Lung microvascular endothelial cell (primary cell): ENCODE results near the gene ZNF878. TPM values are rescaled to one million over a fixed set of nuclear protein-coding genes. Genes with fewer than 3 reads are reported as not detected.
A peak's percentile ranks its signal among the peaks of the same experiment; 100 is the strongest.

Experiments
- DNase-seq, 2 donors: peaks; one replicate each; pipeline versions ENCODE4 v3.0.0 to v3.0.0-alpha.2; 2010; ENCODE audit warnings: low read depth in 2 of 2
- total RNA-seq: library from RNA; depleted of rRNA; stranded (reverse); fragments of >200 nt; gene quantifications from 2 replicates; pipeline ENCODE4 v1.2.1, GENCODE V29; 2014

Gene ZNF878
- total RNA-seq, 1 donor from 2014 or later = 0.40 TPM

GRCh38 chr19:12035220-12036172, 17.3 kb downstream of the ZNF878 start, which contains the start of gene ZNF433:
TSS of gene ZNF433 (minus strand) at chr19:12035679. CDS start at chr19:12035539, 140 bp downstream.
- DNase-seq = peak; percentile 71 to 80

- no peak for DNase-seq
These were observed 18.1 kb downstream of the ZNF878 start for GRCh38 chr19:12034620-12035019.

- DNase-seq = no peak
These were observed 18.6 kb downstream of the ZNF878 start for GRCh38 chr19:12034198-12034597.

- DNase-seq = no peak
These were observed 37.0 kb downstream of the ZNF878 start for GRCh38 chr19:12015753-12016116.

- DNase-seq = no peak
These were observed 37.6 kb downstream of the ZNF878 start for GRCh38 chr19:12015015-12015752.

- peak in 1 of 2 donors; percentile 8 for DNase-seq
These were observed 52.4 kb downstream of the ZNF878 start for GRCh38 chr19:12000152-12000981.

GRCh38 chr19:11995174-11995573, 57.6 kb downstream of the ZNF878 start:
- DNase-seq = no peak

Other genes with a start within 250 kb of the ZNF878 start
- 4.8 and 9.5 TPM in 2 replicates for gene ZNF440, start 238.7 kb downstream of the ZNF878 start, total RNA-seq
- gene ZNF439, start 204.2 kb downstream of the ZNF878 start, total RNA-seq = 0.22 and 2.8 TPM in 2 replicates
- 3.5 and 8.7 TPM in 2 replicates for gene ZNF69, start 165.2 kb downstream of the ZNF878 start, total RNA-seq
- 3.3 and 5.2 TPM in 2 replicates for gene ZNF700, start 127.9 kb downstream of the ZNF878 start, total RNA-seq
- 0.65 and 0.79 TPM in 2 replicates for gene ZNF763, start 87.9 kb downstream of the ZNF878 start, total RNA-seq
- gene ZNF433, start 17.3 kb downstream of the ZNF878 start, total RNA-seq = 2.0 TPM in 2 replicates
- 1.7 and 3.6 TPM in 2 replicates for gene ZNF844, start 11.8 kb upstream of the ZNF878 start, total RNA-seq
- 2.2 and 3.2 TPM in 2 replicates for gene ZNF20, start 87.4 kb upstream of the ZNF878 start, total RNA-seq
- gene ZNF625, start 103.8 kb upstream of the ZNF878 start, total RNA-seq = 7.4 and 11.7 TPM in 2 replicates
- gene ZNF136, start 110.1 kb upstream of the ZNF878 start, total RNA-seq = 3.5 and 6.7 TPM in 2 replicates
- 3.3 and 4.6 TPM in 2 replicates for gene ZNF44, start 241.9 kb upstream of the ZNF878 start, total RNA-seq